ENCODE results near the gene PFDN6. TPM values are rescaled to one million over a fixed set of nuclear protein-coding genes. Genes with fewer than 3 reads are reported as not detected.
A peak's percentile ranks its signal among the peaks of the same experiment; 100 is the strongest.

The PFDN6 gene
- total RNA-seq, 1 experiment from 2014 or later: 95.7 TPM

DNA sequence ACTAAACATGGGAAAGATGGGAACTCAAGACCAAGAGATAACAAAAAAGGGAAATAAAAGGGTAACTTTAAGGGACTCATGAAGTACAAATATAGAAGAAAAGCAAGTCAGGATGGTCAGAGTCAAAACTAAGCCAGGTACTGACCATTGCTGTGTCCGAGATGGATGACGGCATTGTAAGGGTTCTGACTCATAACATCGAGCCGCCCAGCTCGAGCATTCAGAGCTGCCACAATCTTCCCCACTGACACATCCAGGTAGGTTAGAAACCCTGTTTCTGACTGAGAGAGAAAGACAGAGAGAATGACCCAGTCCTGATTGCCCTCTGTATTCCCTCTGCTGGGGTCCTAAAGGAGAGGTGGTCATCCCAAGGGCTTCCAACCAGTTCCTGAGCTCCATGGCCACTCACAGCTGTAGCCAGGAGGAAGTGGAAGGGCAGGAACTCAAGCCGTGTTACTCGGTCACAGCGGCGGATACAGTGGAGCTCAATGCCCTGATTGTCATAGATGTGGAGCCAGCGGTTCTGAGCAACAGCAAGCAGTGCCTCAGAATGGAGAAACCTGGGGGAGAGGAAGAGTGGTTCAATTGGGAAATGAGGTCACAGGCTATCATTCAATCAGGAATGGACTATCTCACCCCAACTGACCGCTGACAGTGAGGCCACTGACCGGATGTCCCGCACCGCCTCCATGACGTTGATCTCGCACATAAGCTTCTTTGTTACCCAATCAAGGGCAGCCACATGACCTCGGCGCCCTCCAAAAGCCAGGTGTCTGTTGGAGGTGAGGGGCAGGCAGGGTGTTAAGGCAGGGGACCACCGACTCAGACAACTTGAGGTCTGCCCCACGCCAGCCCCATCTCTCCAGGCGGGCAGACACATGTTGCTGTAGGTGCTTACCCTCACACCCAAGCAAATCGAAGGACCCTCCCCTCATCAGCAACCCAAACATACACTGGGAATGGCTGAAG lies 2.2 kb upstream of the PFDN6 start:
- CTCF ChIA-PET: interaction anchor here (1.2 kb wide), 1 partner anchor 12 kb away, joined by 3 read pairs; no protein-coding TSS in a partner anchor
- H3K9me3 Mint-ChIP-seq: no peaks in the 10 kb centered on the region

DNA sequence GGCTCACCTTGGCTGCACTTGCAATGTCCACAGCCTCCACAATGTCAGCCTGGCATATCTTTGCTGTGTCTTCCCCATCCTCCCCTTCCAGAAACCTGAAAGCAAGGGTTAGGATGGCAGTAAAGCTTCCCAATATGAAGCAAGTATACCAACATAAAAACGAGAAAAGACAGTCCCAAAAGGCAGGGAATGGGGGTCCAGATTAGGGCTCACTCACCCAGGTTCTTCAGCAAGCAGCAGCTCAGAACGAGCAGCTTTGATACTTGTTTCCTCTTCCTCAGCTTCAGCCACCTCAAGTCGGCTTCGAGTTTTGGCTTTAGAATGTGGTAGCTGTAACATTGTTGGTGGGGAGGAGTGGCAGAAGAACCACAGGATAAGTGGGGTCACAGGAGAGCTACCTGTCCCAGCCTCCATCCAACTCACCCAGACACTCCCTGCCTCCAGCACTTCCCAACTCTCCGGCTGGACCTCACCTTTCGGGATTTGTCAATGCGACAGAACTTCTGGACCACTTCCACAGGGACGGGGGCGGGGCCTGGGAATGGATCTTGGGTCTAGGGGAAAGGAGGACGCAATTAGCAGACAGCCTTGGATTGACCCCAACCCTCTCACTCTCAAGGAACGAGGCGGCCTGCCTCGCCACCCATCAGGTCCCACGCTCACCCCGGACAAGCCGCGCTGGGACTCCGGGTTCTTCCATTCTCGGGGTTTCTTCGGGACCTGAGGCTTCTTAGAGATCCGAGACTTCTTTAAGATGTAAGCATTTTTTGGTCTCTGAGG lies 1.1 kb upstream of the PFDN6 start:
- Mint-ChIP-seq H3K27ac (peak overlapping the region; percentile 57; the same call in 1 of the 2 replicates), H3K4me1 (peaks cover 22% of the 10 kb centered on the region), H3K9me3 (no peaks in the 10 kb centered on the region), H3K36me3 (peaks cover 38% of the 10 kb centered on the region), H3K27me3 (ENCODE audit: low read depth) (no peaks in the 10 kb centered on the region), H3K4me3 (peak overlapping the region; percentile 99)
- POLR2A ChIA-PET: interaction anchor here (1.6 to 3.6 kb wide), 4 partner anchors 9 to 143 kb away, joined by 4 to 27 read pairs (median 7); partner anchors contain the start of genes B3GALT4, RPS18 and VPS52
- no peak for DNase-seq (ENCODE audit: low spot score)
- CTCF ChIA-PET: interaction anchor here (0.5 to 3.3 kb wide), 8 partner anchors 10 to 130 kb away, joined by 3 to 36 read pairs (median 4); partner anchors contain the start of genes B3GALT4, CUTA, RGL2 and ZBTB22
- TF ChIP-seq, protein P1, sequence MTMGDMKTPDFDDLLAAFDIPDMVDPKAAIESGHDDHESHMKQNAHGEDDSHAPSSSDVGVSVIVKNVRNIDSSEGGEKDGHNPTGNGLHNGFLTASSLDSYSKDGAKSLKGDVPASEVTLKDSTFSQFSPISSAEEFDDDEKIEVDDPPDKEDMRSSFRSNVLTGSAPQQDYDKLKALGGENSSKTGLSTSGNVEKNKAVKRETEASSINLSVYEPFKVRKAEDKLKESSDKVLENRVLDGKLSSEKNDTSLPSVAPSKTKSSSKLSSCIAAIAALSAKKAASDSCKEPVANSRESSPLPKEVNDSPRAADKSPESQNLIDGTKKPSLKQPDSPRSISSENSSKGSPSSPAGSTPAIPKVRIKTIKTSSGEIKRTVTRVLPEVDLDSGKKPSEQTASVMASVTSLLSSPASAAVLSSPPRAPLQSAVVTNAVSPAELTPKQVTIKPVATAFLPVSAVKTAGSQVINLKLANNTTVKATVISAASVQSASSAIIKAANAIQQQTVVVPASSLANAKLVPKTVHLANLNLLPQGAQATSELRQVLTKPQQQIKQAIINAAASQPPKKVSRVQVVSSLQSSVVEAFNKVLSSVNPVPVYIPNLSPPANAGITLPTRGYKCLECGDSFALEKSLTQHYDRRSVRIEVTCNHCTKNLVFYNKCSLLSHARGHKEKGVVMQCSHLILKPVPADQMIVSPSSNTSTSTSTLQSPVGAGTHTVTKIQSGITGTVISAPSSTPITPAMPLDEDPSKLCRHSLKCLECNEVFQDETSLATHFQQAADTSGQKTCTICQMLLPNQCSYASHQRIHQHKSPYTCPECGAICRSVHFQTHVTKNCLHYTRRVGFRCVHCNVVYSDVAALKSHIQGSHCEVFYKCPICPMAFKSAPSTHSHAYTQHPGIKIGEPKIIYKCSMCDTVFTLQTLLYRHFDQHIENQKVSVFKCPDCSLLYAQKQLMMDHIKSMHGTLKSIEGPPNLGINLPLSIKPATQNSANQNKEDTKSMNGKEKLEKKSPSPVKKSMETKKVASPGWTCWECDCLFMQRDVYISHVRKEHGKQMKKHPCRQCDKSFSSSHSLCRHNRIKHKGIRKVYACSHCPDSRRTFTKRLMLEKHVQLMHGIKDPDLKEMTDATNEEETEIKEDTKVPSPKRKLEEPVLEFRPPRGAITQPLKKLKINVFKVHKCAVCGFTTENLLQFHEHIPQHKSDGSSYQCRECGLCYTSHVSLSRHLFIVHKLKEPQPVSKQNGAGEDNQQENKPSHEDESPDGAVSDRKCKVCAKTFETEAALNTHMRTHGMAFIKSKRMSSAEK (CRISPR knock-in tag; IDR thresholded peaks at IDR 0.05; ENCODE audit: borderline replicate concordance): no peak
- TF ChIP-seq, protein P2, sequence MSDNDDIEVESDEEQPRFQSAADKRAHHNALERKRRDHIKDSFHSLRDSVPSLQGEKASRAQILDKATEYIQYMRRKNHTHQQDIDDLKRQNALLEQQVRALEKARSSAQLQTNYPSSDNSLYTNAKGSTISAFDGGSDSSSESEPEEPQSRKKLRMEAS (CRISPR knock-in tag; IDR thresholded peaks at IDR 0.05): peak; percentile 32; the same call in 1 of the 2 replicates
- no peak for ATAC-seq

More for the DNA sequence above, 2.2 kb upstream of the PFDN6 start:
- Mint-ChIP-seq H3K27me3 (ENCODE audit: low read depth) (no peaks in the 10 kb centered on the region), H3K27ac (no peak overlapping the region), H3K4me3 (peak overlapping the region; percentile 99), H3K4me1 (peaks cover 22% of the 10 kb centered on the region), H3K36me3 (peaks cover 33% of the 10 kb centered on the region)
- TF ChIP-seq GTF2I (CRISPR knock-in tag; conservative IDR thresholded peaks at IDR 0.05) (no peak), SMAD4 (CRISPR knock-in tag; IDR thresholded peaks at IDR 0.05) (no peak), MYBL2 (CRISPR knock-in tag; IDR thresholded peaks at IDR 0.05) (no peak), TEAD4 (CRISPR knock-in tag; IDR thresholded peaks at IDR 0.05) (no peak), CREM (CRISPR knock-in tag; IDR thresholded peaks at IDR 0.05) (no peak), SP1 (CRISPR knock-in tag; conservative IDR thresholded peaks at IDR 0.05) (no peak)
- TF ChIP-seq, protein P3, sequence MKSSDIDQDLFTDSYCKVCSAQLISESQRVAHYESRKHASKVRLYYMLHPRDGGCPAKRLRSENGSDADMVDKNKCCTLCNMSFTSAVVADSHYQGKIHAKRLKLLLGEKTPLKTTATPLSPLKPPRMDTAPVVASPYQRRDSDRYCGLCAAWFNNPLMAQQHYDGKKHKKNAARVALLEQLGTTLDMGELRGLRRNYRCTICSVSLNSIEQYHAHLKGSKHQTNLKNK (CRISPR knock-in tag; IDR thresholded peaks at IDR 0.05): no peak
- DNase-seq (ENCODE audit: low spot score) (no peak), ATAC-seq (no peak)
- POLR2A ChIA-PET: interaction anchor here (3.6 kb wide), 1 partner anchor 10 kb away, joined by 27 read pairs; the partner anchor contains the start of gene B3GALT4

DNA sequence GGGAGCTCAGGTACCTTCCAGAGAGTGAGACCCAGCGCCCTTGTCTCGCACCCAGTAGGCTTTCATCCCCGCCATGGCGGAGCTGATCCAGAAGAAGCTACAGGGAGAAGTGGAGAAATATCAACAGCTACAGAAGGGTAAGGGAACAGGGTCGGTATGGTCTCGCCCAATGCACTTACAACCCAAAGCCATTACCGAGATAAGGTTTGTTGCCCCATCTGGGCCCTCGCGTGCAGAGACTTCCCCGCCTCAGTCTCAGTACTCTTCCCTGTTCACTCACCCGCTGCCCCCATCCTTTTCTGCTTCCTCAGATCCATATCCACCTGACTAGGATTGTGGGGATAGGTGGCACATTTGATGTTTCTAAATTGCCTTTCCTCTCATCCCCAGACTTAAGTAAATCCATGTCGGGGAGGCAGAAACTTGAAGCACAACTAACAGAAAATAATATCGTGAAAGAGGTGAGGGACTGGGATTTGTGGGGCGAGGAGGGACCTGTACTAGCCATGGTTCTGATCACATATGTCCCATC lies 449 bp downstream of the PFDN6 start:
- peaks cover 37% of the 10 kb centered on the region for H3K36me3 Mint-ChIP-seq
- peak overlapping the region; percentile 95 for H3K27ac Mint-ChIP-seq
- peaks cover 22% of the 10 kb centered on the region for H3K4me1 Mint-ChIP-seq
- ChIA-PET CTCF (interaction anchor here (1.4 to 3.3 kb wide), 5 partner anchors 9 to 129 kb away, joined by 4 to 36 read pairs (median 5); partner anchors contain the start of genes B3GALT4, CUTA and RGL2), POLR2A (interaction anchor here (0.5 to 3.6 kb wide), 8 partner anchors 8 to 1392 kb away, joined by 3 to 27 read pairs (median 4); partner anchors contain the start of genes B3GALT4, RGL2, RPS18 and VPS52)
- H3K4me3 Mint-ChIP-seq: peak overlapping the region; percentile 99
- H3K27me3 Mint-ChIP-seq (ENCODE audit: low read depth): no peaks in the 10 kb centered on the region
- ATAC-seq (no peak), DNase-seq (ENCODE audit: low spot score) (no peak)
- no peaks in the 10 kb centered on the region for H3K9me3 Mint-ChIP-seq
- TF ChIP-seq, protein P4, sequence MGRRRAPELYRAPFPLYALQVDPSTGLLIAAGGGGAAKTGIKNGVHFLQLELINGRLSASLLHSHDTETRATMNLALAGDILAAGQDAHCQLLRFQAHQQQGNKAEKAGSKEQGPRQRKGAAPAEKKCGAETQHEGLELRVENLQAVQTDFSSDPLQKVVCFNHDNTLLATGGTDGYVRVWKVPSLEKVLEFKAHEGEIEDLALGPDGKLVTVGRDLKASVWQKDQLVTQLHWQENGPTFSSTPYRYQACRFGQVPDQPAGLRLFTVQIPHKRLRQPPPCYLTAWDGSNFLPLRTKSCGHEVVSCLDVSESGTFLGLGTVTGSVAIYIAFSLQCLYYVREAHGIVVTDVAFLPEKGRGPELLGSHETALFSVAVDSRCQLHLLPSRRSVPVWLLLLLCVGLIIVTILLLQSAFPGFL (CRISPR knock-in tag; IDR thresholded peaks at IDR 0.05; ENCODE audit: borderline replicate concordance): no peak
- TF ChIP-seq NFE2L1 (CRISPR knock-in tag; IDR thresholded peaks at IDR 0.05) (no peak), ZNF423 (CRISPR knock-in tag; IDR thresholded peaks at IDR 0.05) (no peak), TCF7 (CRISPR knock-in tag; IDR thresholded peaks at IDR 0.05; ENCODE audit: low read depth) (no peak), KAT7 (CRISPR knock-in tag; IDR thresholded peaks at IDR 0.05; ENCODE audit: borderline replicate concordance) (no peak), ETV6 (CRISPR knock-in tag; IDR thresholded peaks at IDR 0.05) (no peak)
- TF ChIP-seq, protein P1 (CRISPR knock-in tag; IDR thresholded peaks at IDR 0.05; ENCODE audit: borderline replicate concordance): no peak
